SW480 (cell line): ENCODE data around the gene SPAG6.

Experiments
- DNase-seq: peaks from one replicate; pipeline ENCODE4 v3.0.0-alpha.2; 2016; ENCODE audit warnings: low spot score

Gene SPAG6

GRCh38 chr10:22321924-22322640 is 23.2 kb upstream of the SPAG6 start:
- DNase-seq = peak; percentile 23

DNA sequence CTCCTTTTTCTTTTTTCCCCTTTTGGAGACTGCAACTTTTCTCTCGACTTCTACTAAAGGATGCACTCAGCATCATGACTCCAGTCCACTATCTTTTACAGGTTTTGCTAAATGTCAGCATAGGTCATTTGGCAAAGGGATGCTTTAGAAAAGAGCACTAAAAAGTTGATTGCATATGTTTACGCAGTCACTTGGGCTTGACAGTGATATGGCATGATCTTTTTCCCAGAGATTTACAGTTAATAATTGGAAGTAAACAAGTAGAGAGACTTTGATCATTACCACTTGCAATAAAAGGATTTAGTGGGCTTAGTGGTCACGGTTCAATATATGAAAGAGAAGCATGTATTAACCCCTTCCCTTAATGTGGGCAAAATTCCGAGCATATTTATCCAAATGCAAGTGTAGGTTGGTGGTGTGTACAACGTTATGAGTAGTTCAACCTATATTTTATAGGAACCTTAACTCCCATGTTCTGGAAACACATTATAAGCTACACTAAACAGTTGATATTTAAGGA is 22.6 kb upstream of the SPAG6 start:
- peak; percentile 92 for DNase-seq

DNA sequence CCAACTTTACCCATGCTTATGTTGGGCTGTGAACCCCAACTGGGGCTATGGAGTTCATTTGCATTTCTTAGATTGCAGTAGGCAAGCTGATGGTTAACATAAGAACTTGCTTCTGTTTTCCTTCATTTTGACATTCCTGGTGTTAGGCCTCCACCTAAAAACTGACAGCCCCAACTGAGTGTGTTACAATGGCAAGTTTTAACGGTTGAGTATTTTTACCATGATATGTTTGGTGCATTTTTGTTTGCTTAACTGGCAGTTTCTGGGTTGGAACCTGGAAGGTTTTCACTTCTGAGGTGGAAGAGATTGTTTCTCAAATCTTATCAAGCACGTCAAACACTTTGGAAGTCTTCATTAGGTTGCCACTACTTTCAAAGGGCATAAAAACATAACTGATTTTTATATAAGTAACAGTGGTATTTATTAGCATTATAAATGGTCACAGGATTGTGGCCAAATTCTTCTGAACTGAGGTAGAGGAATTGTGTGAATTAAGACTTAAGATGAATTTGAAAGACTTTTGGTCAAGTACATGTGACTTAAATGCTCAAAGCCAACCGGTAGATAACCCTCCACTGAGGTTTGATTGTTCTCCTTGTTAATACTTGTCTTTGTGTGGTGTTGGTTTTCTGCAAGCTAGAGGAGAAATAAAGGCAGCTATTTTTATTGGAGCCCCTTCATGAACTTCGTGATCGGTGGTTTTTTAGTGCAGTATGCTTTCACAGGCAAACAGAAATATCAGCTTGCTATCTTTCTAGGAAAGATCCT is 21.6 kb upstream of the SPAG6 start:
- DNase-seq = no peak

GRCh38 chr10:22324413-22324812 is 20.9 kb upstream of the SPAG6 start:
- DNase-seq = no peak

- no peak for DNase-seq
These were observed 20.4 kb upstream of the SPAG6 start for GRCh38 chr10:22324893-22325271.

DNA sequence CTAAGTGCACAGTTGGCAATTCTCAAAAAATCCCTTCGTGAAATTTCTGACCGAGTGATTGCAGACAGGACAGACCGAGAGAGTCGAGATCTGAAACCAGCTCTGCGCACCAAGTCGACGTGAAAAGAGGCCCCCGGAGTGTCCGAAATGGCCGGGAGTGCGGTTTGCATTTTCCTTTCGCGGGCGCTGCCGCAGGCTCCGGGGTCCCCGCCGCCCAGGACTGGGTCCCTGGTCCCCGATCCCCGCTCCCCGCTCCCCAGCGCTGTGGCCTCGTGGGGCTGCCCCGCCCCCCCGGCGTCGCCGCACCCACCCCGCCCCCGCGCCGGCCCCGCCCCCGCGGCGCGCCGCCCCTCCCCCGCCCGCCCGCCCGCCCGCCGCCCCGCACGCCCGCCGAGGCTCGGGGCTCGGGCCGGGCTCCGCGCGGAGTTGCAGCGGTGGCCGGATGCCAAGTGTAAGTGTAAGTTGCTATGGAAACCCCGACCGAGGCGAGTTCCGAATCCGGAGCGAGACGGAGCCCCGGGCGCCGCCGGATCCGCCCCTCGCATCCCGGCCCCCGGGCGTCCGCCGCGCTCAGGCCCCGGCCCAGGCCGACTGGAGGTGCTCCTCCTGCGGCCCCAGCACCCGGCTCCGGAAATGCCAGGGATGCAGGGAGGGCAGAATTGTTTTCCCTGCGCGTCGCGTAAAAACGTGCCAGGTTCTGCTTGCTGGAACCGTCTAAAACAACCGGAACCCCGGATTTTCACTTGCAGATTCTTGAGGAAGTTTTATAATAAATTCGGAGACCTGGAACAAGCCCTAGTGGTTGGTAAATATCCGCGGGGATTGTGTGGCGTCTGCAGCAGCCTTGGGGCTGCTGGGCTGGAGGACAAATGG is 19.8 kb upstream of the SPAG6 start:
- DNase-seq = peak; percentile 63

DNA sequence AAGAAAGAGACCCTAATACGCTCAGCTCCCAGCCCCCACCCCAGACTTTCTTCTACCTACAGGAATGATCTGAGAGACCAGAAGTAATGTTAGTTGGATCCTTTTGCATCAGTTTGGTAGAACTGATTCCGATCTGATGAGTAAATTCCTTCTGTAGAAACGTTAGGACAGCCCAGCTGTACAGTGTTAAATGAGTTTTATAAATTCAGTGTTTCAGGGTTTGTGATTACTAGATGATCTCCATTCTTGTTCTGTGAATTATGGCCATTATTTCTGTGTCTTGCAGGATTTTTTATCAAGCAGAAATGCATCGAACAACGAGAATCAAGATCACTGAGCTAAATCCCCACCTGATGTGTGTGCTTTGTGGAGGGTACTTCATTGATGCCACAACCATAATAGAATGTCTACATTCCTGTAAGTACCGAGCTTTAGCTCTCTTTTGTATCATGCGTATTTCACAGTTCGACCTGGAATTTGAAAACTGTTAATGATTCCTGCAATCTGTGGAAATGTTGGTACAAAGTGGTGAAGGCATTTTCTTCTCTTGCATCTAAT is 19.1 kb upstream of the SPAG6 start:
- peak; percentile 7 for DNase-seq

GRCh38 chr10:22329150-22329549 is 16.1 kb upstream of the SPAG6 start:
- no peak for DNase-seq

- no peak for DNase-seq
These were observed 13.1 kb upstream of the SPAG6 start for GRCh38 chr10:22332116-22332692.

GRCh38 chr10:22333167-22333974 is 11.9 kb upstream of the SPAG6 start:
- DNase-seq = no peak

- DNase-seq = no peak
These were observed 11.4 kb upstream of the SPAG6 start for GRCh38 chr10:22333975-22334282.

DNA sequence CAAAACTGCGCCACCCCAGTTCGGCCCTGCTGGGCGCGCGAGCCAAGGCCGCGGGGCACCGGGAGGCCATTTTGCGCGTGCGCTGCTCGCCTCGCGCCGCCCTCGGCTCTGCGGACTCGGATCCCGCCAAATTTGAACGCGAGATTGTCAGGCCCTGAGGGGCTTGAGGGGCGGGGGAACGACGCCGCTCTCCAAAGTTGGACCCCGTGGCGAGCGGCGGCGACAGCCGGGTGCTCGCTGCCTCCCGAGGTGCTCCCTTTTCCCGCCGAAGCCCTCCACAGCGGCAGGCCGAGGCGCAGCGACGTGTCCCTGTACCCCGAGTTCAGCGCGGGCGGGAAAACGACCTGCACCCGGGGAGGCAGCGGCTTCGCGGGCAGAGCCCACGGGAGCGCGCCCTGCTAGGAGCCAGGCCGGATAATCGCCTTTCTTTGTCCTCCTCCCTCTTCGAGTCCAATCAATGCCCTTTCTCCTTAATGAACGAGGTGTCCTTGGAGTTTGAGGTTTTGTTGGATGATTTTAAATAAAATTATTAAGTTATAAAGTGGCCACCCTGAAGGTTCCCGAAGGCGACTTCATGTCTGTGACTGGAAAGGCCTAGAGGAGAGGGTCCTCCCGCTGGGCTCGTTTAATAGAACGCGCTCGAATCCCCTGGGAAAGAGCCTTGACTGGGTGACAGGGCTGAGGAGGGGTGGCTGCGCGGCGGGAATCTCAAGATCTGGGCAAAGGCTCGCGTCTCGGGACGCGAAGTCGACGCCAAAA is 10.7 kb upstream of the SPAG6 start:
- DNase-seq = no peak

DNA sequence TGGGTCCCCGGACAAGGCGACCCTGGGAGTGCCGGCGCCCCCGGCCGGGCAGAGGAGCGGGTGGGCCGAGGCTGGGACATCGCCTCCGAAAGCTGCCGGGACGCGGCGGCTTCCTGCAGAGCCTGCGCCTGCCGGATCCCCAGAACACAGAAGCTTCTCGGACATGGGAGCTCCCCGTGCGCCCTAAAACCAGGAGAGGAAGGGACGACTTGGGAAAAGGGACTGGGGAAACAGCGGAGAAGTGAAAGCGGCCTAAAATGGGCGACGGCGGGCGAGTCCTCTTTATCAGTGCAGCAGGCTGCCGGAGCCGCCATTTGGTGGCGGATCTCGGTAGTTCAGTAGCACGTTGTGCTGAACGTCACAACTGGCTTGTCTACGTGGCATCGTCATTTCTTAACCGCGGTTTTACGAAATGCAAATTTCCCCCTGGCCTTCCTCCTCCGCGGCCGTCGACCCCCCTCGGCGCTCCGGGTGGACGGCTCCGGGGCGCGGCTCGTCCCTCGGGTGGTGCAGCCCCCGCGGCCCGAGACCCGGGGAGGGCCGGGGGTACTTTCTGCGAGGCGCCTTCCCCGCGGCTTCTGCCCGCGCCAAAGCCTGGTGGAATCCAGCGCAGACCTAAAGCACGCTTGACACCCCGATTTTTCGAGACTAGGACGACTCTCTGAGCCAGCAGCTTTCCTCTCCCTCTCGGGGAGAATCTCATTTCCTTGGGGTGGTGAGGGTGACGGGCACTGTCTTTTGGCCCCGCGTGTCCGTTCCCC is 9.9 kb upstream of the SPAG6 start:
- DNase-seq = no peak

- DNase-seq = no peak
These were observed 7.0 kb upstream of the SPAG6 start for GRCh38 chr10:22338185-22338900.

- no peak for DNase-seq
These were observed 6.4 kb upstream of the SPAG6 start for GRCh38 chr10:22338931-22339330.

DNA sequence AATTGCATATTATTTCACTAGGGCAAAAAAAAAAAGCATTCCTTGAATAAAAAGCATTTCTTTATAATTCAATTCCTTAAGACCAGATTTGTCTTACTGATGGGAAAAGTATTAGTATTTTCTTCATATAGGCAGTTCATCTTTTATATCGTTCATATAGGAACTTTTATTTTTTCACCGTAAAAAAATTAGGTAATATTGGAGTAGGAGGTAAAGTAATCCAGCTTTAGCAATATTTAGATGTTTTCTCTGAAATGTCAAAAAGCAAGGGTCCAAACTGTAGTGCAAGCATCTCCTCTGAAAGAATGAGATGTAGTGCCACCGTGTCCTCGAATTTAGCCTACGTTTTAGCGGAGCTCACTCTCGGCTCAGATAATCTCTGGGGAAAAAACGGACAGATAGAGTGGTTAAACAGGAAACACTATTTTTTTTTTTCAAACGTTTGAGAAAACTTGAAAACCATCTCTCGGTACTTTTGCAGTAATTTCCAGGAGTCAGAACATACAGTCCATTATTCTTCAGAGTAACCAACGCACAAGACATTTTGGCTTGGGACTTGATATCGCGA is 5.5 kb upstream of the SPAG6 start:
- DNase-seq = peak; percentile 8

DNA sequence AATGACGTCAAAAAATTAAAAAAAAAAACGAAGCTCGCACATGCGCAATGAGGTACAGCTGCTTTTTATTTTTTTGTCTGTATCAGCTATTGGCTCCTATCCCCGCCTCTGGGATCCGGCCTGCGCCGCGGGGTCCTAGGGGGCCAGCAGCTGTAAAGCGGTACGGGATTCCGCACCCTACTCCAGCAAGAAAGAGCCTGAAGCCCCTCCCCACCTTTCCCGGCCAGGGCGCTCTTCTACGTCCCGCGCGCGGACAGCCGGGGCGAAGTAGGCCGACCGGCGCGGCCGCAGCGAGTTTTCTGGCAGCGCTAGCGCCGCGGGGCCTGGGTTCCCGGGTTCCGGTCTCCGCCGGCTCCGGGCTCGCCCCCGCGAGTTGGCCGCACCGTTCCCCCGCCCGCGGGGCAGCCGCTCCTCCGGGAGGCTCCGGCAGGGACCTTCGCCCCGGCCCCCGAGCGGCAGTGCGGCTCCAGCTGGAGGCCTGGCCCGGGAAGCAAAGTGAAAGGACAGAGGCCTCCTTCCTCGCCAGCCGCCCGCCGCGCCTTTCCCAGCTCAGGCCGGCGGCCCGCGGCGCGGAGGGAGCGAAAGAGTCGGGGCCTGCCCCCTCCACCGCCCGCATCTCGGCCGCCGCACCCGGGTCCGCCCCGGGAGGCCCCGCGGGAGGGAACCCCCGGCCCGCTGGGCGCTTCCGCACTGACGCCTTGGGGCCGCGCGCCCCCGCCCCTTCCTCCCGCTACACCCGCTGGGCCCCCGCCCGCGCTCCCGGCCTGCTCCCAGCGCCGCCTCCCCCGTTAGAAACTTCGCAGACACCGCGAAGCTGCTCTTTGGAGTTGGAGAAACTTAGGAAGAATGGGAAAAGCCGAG is 4.7 kb upstream of the SPAG6 start:
- DNase-seq = peak; percentile 65
